Vagina (tissue), 2 donors: ENCODE results near the gene GSKIP.

ENCODE experiments used
- CTCF ChIP-seq, 3 experiments: fragments of 450-650 bp in 2 of 3; fragments of 200-600 bp in 1 of 3; sonication (generic) in 1 of 3; IDR thresholded peaks; one replicate each; pipeline ENCODE4 v1.5.1; 2017 to 2019; ENCODE audit warnings: antibody characterized with exemption in 3 of 3, mild to moderate bottlenecking in 2 of 3, moderate library complexity in 2 of 3
- POLR2AphosphoS5 ChIP-seq, 2 donors: sonication (generic); formaldehyde crosslinking; IDR thresholded peaks; one replicate each; pipeline ENCODE4 v1.9.0; 2017; ENCODE audit warnings: antibody characterized with exemption in 2 of 2, mild to moderate bottlenecking in 2 of 2, low read depth in 1 of 2; ENCODE audit not compliant: insufficient read depth in 1 of 2

GRCh38 chr14:96413526-96413925 is 50.2 kb downstream of the GSKIP start:
- TF ChIP-seq CTCF (IDR thresholded peaks at IDR 0.05): no peak
- TF ChIP-seq POLR2AphosphoS5 (IDR thresholded peaks at IDR 0.05; ENCODE audit: insufficient read depth in 1 of 2, low read depth in 1 of 2): no peak
